SH-SY5Y (cell line): Measurements from ENCODE around the gene AGMO.

Source experiments
- GATA2 ChIP-seq: IDR thresholded peaks from 2 replicates; pipeline ENCODE4 v1.6.1; 2011; ENCODE audit warnings: mild to moderate bottlenecking, low read depth, low read length
- GATA3 ChIP-seq: IDR thresholded peaks from 2 replicates; pipeline ENCODE4 v1.6.1; 2011; ENCODE audit warnings: low read depth, mild to moderate bottlenecking, low read length, moderate library complexity

DNA sequence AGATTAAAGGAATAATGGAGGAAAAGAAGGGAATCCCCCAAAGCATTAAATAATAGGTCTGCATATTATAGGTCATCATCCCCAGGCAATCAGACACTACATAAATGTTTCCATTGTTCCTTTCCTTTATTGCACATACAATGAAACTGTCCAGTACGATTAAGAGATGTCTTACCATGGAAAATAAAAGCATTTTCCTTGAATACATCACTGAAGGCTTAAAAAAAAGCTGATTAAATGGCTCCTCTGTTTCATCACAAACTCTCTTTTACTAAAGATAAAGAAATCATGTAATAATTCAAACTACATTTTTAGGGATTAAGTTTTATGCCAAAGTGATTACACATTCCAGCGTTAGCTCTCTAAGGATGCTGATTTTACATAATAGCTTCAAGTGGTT, 316.0 kb downstream of the AGMO start:
- TF ChIP-seq GATA2: no peak
- no peak for TF ChIP-seq GATA3
